G401.6 (cell line): ENCODE measurements around the gene IL1RAPL2.
"Not testable (repeated sequence)": the region's sequence is repeated elsewhere in the genome, so short reads cannot be mapped to it uniquely, and the experiment has no call there.

Source experiments
- FAIRE-seq: peaks from 2 replicates; lab custom pipeline; 2012; peaks lifted over from hg19 to GRCh38; lab: Jason Lieb, UNC

IL1RAPL2 gene

GRCh38 chrX:105715746-105716145, 1149.7 kb downstream of the IL1RAPL2 start:
- FAIRE-seq: no peak

GRCh38 chrX:105723966-105724735, 1158.2 kb downstream of the IL1RAPL2 start:
- no peak for FAIRE-seq

GRCh38 chrX:105725228-105725627, 1159.2 kb downstream of the IL1RAPL2 start:
- FAIRE-seq: no peak

GRCh38 chrX:105738162-105738561, 1172.2 kb downstream of the IL1RAPL2 start:
- FAIRE-seq: no peak

- no peak for FAIRE-seq
Observed at GRCh38 chrX:105744291-105744690, 1178.3 kb downstream of the IL1RAPL2 start.

GRCh38 chrX:105744946-105745345, 1178.9 kb downstream of the IL1RAPL2 start:
- FAIRE-seq: no peak

GRCh38 chrX:105745863-105746262, 1179.9 kb downstream of the IL1RAPL2 start:
- FAIRE-seq: no peak

GRCh38 chrX:105752338-105752956, 1186.4 kb downstream of the IL1RAPL2 start:
- FAIRE-seq: no peak

- no peak for FAIRE-seq
Observed at GRCh38 chrX:105753411-105753810, 1187.4 kb downstream of the IL1RAPL2 start.

- no peak for FAIRE-seq
Observed at GRCh38 chrX:105754286-105754964, 1188.4 kb downstream of the IL1RAPL2 start.

GRCh38 chrX:105755109-105755508, 1189.1 kb downstream of the IL1RAPL2 start:
- no peak for FAIRE-seq

GRCh38 chrX:105758754-105759153, 1192.8 kb downstream of the IL1RAPL2 start:
- FAIRE-seq: no peak

GRCh38 chrX:105759598-105759997, 1193.6 kb downstream of the IL1RAPL2 start:
- FAIRE-seq: no peak

- FAIRE-seq: no peak
Observed at GRCh38 chrX:105765691-105766090, 1199.7 kb downstream of the IL1RAPL2 start.

- no peak for FAIRE-seq
Observed at GRCh38 chrX:105773801-105774200, 1207.8 kb downstream of the IL1RAPL2 start.

GRCh38 chrX:105775679-105776078, 1209.7 kb downstream of the IL1RAPL2 start:
- no peak for FAIRE-seq

- FAIRE-seq: no peak
Observed at GRCh38 chrX:105781804-105782203, 1215.8 kb downstream of the IL1RAPL2 start.

GRCh38 chrX:105796877-105797276, 1230.9 kb downstream of the IL1RAPL2 start:
- not testable (repeated sequence) for FAIRE-seq

- FAIRE-seq: no peak
Observed at GRCh38 chrX:105803891-105804290, 1237.9 kb downstream of the IL1RAPL2 start.

- not testable (repeated sequence) for FAIRE-seq
Observed at GRCh38 chrX:105805655-105806054, 1239.7 kb downstream of the IL1RAPL2 start.

- FAIRE-seq: no peak
Observed at GRCh38 chrX:105816517-105816916, 1250.5 kb downstream of the IL1RAPL2 start.
